CD14-positive monocyte (primary cell): ENCODE results near the gene NID2. TPM values are rescaled to one million over a fixed set of nuclear protein-coding genes. Genes with fewer than 3 reads are reported as not detected.

Source experiments
- DNase-seq, 3 donors: peaks; one replicate each; pipeline ENCODE4 v3.0.0-alpha.2; 2011 to 2022
- H2AFZ ChIP-seq: 2 replicates; pipeline ENCODE4 v1.6.0; 2012; ENCODE audit warnings: mild to moderate bottlenecking, low read depth, low read length, inconsistent platforms; ENCODE audit not compliant: insufficient read depth, poor library complexity, severe bottlenecking
- H3K27ac ChIP-seq, 2 donors: 1 replicate in 1 of 2; 2 replicates in 1 of 2; pipeline ENCODE4 v1.5.1; 2012 to 2013; ENCODE audit warnings: low read length in 2 of 2, control low read depth in 1 of 2, inconsistent platforms in 1 of 2, low read depth in 1 of 2, mild to moderate bottlenecking in 1 of 2
- H3K27me3 ChIP-seq, 2 donors: one replicate each; pipeline versions ENCODE4 v1.6.0 to v1.6.1; 2011 to 2013; ENCODE audit warnings: low read length in 2 of 2; ENCODE audit not compliant: control insufficient read depth in 2 of 2, insufficient read depth in 2 of 2
- H3K36me3 ChIP-seq, 2 donors: replicated peaks in 1 of 2; 1 replicate in 1 of 2; 2 replicates in 1 of 2; pipeline versions ENCODE4 v1.5.1 to v1.6.1; 2012 to 2013; ENCODE audit warnings: low read length in 2 of 2, control low read depth in 1 of 2, inconsistent platforms in 1 of 2, mild to moderate bottlenecking in 1 of 2; ENCODE audit not compliant: insufficient read depth in 2 of 2, control insufficient read depth in 1 of 2
- H3K4me1 ChIP-seq, 2 donors: 1 replicate in 1 of 2; 2 replicates in 1 of 2; pipeline versions ENCODE4 v1.5.1 to v1.6.1; 2012 to 2013; ENCODE audit warnings: low read length in 2 of 2, control low read depth in 1 of 2, inconsistent platforms in 1 of 2, mild to moderate bottlenecking in 1 of 2, moderate library complexity in 1 of 2; ENCODE audit not compliant: insufficient read depth in 2 of 2, control insufficient read depth in 1 of 2
- H3K4me2 ChIP-seq: replicated peaks from 2 replicates; pipeline ENCODE3; 2012; ENCODE audit warnings: low read length, moderate library complexity, mild to moderate bottlenecking; ENCODE audit not compliant: poor library complexity, severe bottlenecking; ENCODE audit errors: extremely low read depth
- H3K4me3 ChIP-seq, 3 experiments: fragments of 200-600 bp in 1 of 3; sonication (generic) in 1 of 3; replicated peaks in 1 of 3; 1 replicate in 2 of 3; 2 replicates in 1 of 3; pipeline ENCODE4 v1.5.1; 2011 to 2013; ENCODE audit warnings: low read length in 3 of 3, mild to moderate bottlenecking in 3 of 3, control low read depth in 2 of 3, low read depth in 2 of 3, inconsistent platforms in 1 of 3, moderate library complexity in 1 of 3
- H3K79me2 ChIP-seq: 2 replicates; pipeline ENCODE4 v1.6.0; 2012; ENCODE audit warnings: mild to moderate bottlenecking, control low read depth, inconsistent platforms, low read length, moderate library complexity; ENCODE audit not compliant: insufficient read depth
- H3K9ac ChIP-seq: 2 replicates; pipeline ENCODE4 v1.6.0; 2017; ENCODE audit warnings: low read length, mild to moderate bottlenecking; ENCODE audit not compliant: insufficient read depth, poor library complexity, severe bottlenecking
- H3K9me3 ChIP-seq, 2 donors: replicated peaks in 1 of 2; 1 replicate in 1 of 2; 2 replicates in 1 of 2; pipeline versions ENCODE4 v1.5.1 to v1.6.1; 2012 to 2013; ENCODE audit warnings: low read length in 2 of 2, control low read depth in 1 of 2; ENCODE audit not compliant: control insufficient read depth in 1 of 2, insufficient read depth in 1 of 2
- H4K20me1 ChIP-seq: 2 replicates; pipeline ENCODE4 v1.6.0; 2012; ENCODE audit warnings: mild to moderate bottlenecking, low read length, control low read depth, moderate library complexity; ENCODE audit not compliant: insufficient read depth
- H3K27ac Mint-ChIP-seq, 7 donors: one replicate each; pipeline ENCODE4 v1.8.0; 2020; ENCODE audit warnings: mild to moderate bottlenecking in 7 of 7, mixed read lengths in 7 of 7, moderate library complexity in 6 of 7, inconsistent platforms in 2 of 7
- H3K27me3 Mint-ChIP-seq, 3 donors: one replicate each; pipeline ENCODE4 v1.8.0; 2021 to 2022; ENCODE audit warnings: low read depth in 3 of 3, mild to moderate bottlenecking in 3 of 3, mixed read lengths in 3 of 3, moderate library complexity in 3 of 3, inconsistent platforms in 1 of 3
- H3K36me3 Mint-ChIP-seq, 2 donors: one replicate each; pipeline ENCODE4 v1.8.0; 2020; ENCODE audit warnings: mixed read lengths in 2 of 2, inconsistent platforms in 1 of 2, mild to moderate bottlenecking in 1 of 2
- H3K4me1 Mint-ChIP-seq: one replicate; pipeline ENCODE4 v1.8.0; 2020; ENCODE audit warnings: mild to moderate bottlenecking, mixed read lengths
- H3K4me3 Mint-ChIP-seq, 2 donors: one replicate each; pipeline ENCODE4 v1.8.0; 2020; ENCODE audit warnings: mild to moderate bottlenecking in 2 of 2, mixed read lengths in 2 of 2, moderate library complexity in 1 of 2
- H3K9me3 Mint-ChIP-seq, 7 donors: one replicate each; pipeline ENCODE4 v1.8.0; 2020 to 2022; ENCODE audit warnings: mixed read lengths in 7 of 7, mild to moderate bottlenecking in 6 of 7, moderate library complexity in 6 of 7, inconsistent platforms in 2 of 7
- WGBS: methylation state at CpG from one replicate; pipeline ENCODE4 v1.1.5; 2013; ENCODE audit warnings: missing lambda C conversion rate; ENCODE audit not compliant: insufficient coverage; 5-methylcytosine and 5-hydroxymethylcytosine counted together
- intact Hi-C, 2 donors: fragments of 100-400 bp; cut with micrococcal nuclease; formaldehyde crosslinking; loops; one replicate each; pipeline versions ENCODE4 v1.15.0 to v1.15.1; 2023
- polyA plus RNA-seq, 3 donors: library from polyadenylated mRNA; depleted of rRNA in 1 of 3; unstranded in 2 of 3; stranded (reverse) in 1 of 3; fragments of 300-500 nt in 2 of 3; fragments of >200 nt in 1 of 3; fragmentation: Illumina TruSeq in 2 of 3; gene quantifications; 1 replicate in 2 of 3; 2 replicates in 1 of 3; pipeline ENCODE4 v1.2.3, GENCODE V29; 2012 to 2021
- TF ChIP-seq, protein P1 (sequence below): fragments of 200-600 bp; IDR thresholded peaks from one replicate; pipeline ENCODE4 v1.8.0; 2022; ENCODE audit warnings: antibody characterized with exemption, mild to moderate bottlenecking

NID2 gene
- polyA plus RNA-seq, 3 donors: not detected

GRCh38 chr14:52059649-52060048, 9.2 kb downstream of the NID2 start:
- peaks cover 2 to 7% of the 10 kb centered on the region in 2 donors for H3K27me3 ChIP-seq
- Mint-ChIP-seq H3K36me3 (no peaks in the 10 kb centered on the region), H3K4me3 (no peak overlapping the region), H3K4me1 (peaks cover 2% of the 10 kb centered on the region), H3K9me3 (peaks cover 0 to 2% (median 0%) of the 10 kb centered on the region in 7 donors), H3K27me3 (peaks cover 3 to 14% (median 5%) of the 10 kb centered on the region in 3 donors), H3K27ac (no peak overlapping the region)
- intact Hi-C loops: no loop called here
- no peaks in the 10 kb centered on the region for H3K4me1 ChIP-seq
- no peak overlapping the region for H3K27ac ChIP-seq
- H3K9ac ChIP-seq: no peak overlapping the region
- H3K4me3 ChIP-seq: no peak overlapping the region
- no peaks in the 10 kb centered on the region for H4K20me1 ChIP-seq
- no peak overlapping the region for H2AFZ ChIP-seq
- DNase-seq: no peak
- no peaks in the 10 kb centered on the region for H3K9me3 ChIP-seq
- no peaks in the 10 kb centered on the region for H3K79me2 ChIP-seq
- H3K36me3 ChIP-seq: no peaks in the 10 kb centered on the region
- TF ChIP-seq, protein P1, sequence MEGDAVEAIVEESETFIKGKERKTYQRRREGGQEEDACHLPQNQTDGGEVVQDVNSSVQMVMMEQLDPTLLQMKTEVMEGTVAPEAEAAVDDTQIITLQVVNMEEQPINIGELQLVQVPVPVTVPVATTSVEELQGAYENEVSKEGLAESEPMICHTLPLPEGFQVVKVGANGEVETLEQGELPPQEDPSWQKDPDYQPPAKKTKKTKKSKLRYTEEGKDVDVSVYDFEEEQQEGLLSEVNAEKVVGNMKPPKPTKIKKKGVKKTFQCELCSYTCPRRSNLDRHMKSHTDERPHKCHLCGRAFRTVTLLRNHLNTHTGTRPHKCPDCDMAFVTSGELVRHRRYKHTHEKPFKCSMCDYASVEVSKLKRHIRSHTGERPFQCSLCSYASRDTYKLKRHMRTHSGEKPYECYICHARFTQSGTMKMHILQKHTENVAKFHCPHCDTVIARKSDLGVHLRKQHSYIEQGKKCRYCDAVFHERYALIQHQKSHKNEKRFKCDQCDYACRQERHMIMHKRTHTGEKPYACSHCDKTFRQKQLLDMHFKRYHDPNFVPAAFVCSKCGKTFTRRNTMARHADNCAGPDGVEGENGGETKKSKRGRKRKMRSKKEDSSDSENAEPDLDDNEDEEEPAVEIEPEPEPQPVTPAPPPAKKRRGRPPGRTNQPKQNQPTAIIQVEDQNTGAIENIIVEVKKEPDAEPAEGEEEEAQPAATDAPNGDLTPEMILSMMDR: no peak
- H3K4me2 ChIP-seq: no peak overlapping the region

DNA sequence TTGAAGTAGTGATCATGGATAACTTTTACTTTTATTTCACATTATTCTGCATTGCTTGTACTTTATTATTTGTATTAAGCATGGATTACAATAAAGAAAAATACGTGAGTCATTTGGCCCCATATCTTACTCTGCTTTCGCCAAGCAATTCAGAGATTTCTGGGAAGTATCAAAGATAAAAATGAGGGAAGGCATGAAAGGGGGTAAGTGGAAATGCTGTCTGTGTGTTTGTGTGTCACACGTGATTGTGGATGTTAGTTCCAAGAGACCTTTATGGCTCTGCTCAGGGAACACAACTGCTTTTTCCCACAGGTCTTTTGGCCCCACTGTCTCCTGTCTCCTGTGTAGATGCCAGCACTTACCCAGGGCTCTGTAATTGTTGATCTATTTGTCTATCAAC, 10.5 kb downstream of the NID2 start:
- TF ChIP-seq, protein P1: no peak
- H3K27ac Mint-ChIP-seq: no peak overlapping the region
- H3K79me2 ChIP-seq: no peaks in the 10 kb centered on the region
- no peak overlapping the region for H2AFZ ChIP-seq
- H4K20me1 ChIP-seq: no peaks in the 10 kb centered on the region
- H3K9ac ChIP-seq: no peak overlapping the region
- H3K4me1 ChIP-seq: no peaks in the 10 kb centered on the region
- H3K9me3 ChIP-seq: no peaks in the 10 kb centered on the region
- no peak overlapping the region for H3K27ac ChIP-seq
- no peak overlapping the region for H3K4me3 ChIP-seq
- H3K9me3 Mint-ChIP-seq: peaks cover 0 to 2% (median 0%) of the 10 kb centered on the region in 7 donors
- DNase-seq: no peak
- no peak overlapping the region for H3K4me2 ChIP-seq
- 100% methylated on average over 2 of the region's 3 CpGs for WGBS
- no peaks in the 10 kb centered on the region for H3K36me3 Mint-ChIP-seq
- peaks cover 2% of the 10 kb centered on the region for H3K4me1 Mint-ChIP-seq
- peaks cover 2 to 7% of the 10 kb centered on the region in 2 donors for H3K27me3 ChIP-seq
- intact Hi-C loops: no loop called here
- H3K27me3 Mint-ChIP-seq: peaks cover 3 to 14% (median 5%) of the 10 kb centered on the region in 3 donors
- no peaks in the 10 kb centered on the region for H3K36me3 ChIP-seq
- no peak overlapping the region for H3K4me3 Mint-ChIP-seq
